GM23338 (cell line): ENCODE data around the gene C13orf46. TPM values are rescaled to one million over a fixed set of nuclear protein-coding genes. Genes with fewer than 3 reads are reported as not detected.

Source experiments
- ATAC-seq: fragments of 200-7000 bp; cut with Tn5 transposase; 3 replicates; pipeline ENCODE4 v1.9.1; 2020
- DNase-seq: peaks from one replicate; pipeline ENCODE4 v3.0.0-alpha.2; 2015; ENCODE audit warnings: low spot score
- H2AFZ ChIP-seq: fragments of 200-600 bp; sonication (generic); 2 replicates; pipeline ENCODE4 v1.8.0; 2016; ENCODE audit warnings: antibody characterized with exemption, mild to moderate bottlenecking, moderate library complexity
- H3F3A ChIP-seq: fragments of 200-600 bp; sonication (generic); replicated peaks from 2 replicates; pipeline ENCODE4 v1.8.0; 2017; ENCODE audit warnings: antibody characterized with exemption, mixed run types, low read depth
- H3K27ac ChIP-seq: fragments of 200-600 bp; sonication (generic); 2 replicates; pipeline ENCODE4 v1.6.1; 2016; ENCODE audit warnings: low read depth
- H3K27me3 ChIP-seq: fragments of 200-600 bp; sonication (generic); 2 replicates; pipeline ENCODE4 v1.8.0; 2016; ENCODE audit warnings: mild to moderate bottlenecking, mixed run types, moderate library complexity; ENCODE audit not compliant: insufficient read depth
- H3K36me3 ChIP-seq: fragments of 200-600 bp; sonication (generic); 2 replicates; pipeline ENCODE4 v1.8.0; 2016; ENCODE audit warnings: mild to moderate bottlenecking; ENCODE audit not compliant: insufficient read depth
- H3K4me1 ChIP-seq: fragments of 200-600 bp; sonication (generic); 2 replicates; pipeline ENCODE4 v1.8.0; 2016; ENCODE audit warnings: mild to moderate bottlenecking, moderate library complexity; ENCODE audit not compliant: insufficient read depth
- H3K4me2 ChIP-seq: fragments of 200-600 bp; sonication (generic); 2 replicates; pipeline ENCODE4 v1.7.1; 2017; ENCODE audit warnings: mixed run types
- H3K4me3 ChIP-seq: fragments of 200-600 bp; sonication (generic); 2 replicates; pipeline ENCODE4 v1.6.1; 2016; ENCODE audit warnings: mixed run types
- H3K79me2 ChIP-seq: fragments of 200-600 bp; sonication (generic); replicated peaks from 2 replicates; pipeline ENCODE4 v1.8.0; 2017; ENCODE audit warnings: mild to moderate bottlenecking; ENCODE audit not compliant: insufficient read depth
- H3K9me2 ChIP-seq: fragments of 200-600 bp; sonication (generic); 2 replicates; pipeline ENCODE4 v1.8.0; 2017; ENCODE audit not compliant: insufficient read depth
- H4K20me1 ChIP-seq: fragments of 200-600 bp; sonication (generic); replicated peaks from 2 replicates; pipeline ENCODE4 v1.8.0; 2017; ENCODE audit warnings: mild to moderate bottlenecking; ENCODE audit not compliant: insufficient read depth
- H3K27ac Mint-ChIP-seq: 2 replicates; pipeline ENCODE4 v1.8.0; 2020; ENCODE audit warnings: inconsistent platforms, mild to moderate bottlenecking, moderate library complexity, mixed read lengths
- H3K27me3 Mint-ChIP-seq: 3 replicates; pipeline ENCODE4 v1.8.0; 2022; ENCODE audit warnings: low read depth, mild to moderate bottlenecking, moderate library complexity, mixed read lengths, inconsistent platforms; ENCODE audit not compliant: insufficient read depth, poor library complexity
- H3K36me3 Mint-ChIP-seq: 3 replicates; pipeline ENCODE4 v1.8.0; 2021; ENCODE audit warnings: low read depth, mild to moderate bottlenecking, inconsistent platforms, moderate library complexity, mixed read lengths
- H3K4me1 Mint-ChIP-seq: 3 replicates; pipeline ENCODE4 v1.8.0; 2020; ENCODE audit warnings: mild to moderate bottlenecking, inconsistent platforms, mixed read lengths
- H3K4me3 Mint-ChIP-seq: 3 replicates; pipeline ENCODE4 v1.8.0; 2021; ENCODE audit warnings: moderate library complexity, mild to moderate bottlenecking, inconsistent platforms, mixed read lengths
- H3K9me3 Mint-ChIP-seq: 3 replicates; pipeline ENCODE4 v1.8.0; 2020; ENCODE audit warnings: moderate library complexity, mild to moderate bottlenecking, inconsistent platforms, mixed read lengths
- CREB1 ChIP-seq: fragments of 250-450 bp; sonication (Bioruptor Pico); IDR thresholded peaks from 2 replicates; pipeline ENCODE4 v1.5.0; 2020; ENCODE audit warnings: low read depth, mild to moderate bottlenecking, moderate library complexity
- ETS1 ChIP-seq: IDR thresholded peaks from 2 replicates; pipeline ENCODE4 v1.6.1; 2016; ENCODE audit warnings: antibody characterized with exemption
- EZH2 ChIP-seq: fragments of 200-600 bp; sonication (generic); IDR thresholded peaks from one replicate; pipeline ENCODE4 v1.8.0; 2017; ENCODE audit warnings: antibody characterized with exemption, mild to moderate bottlenecking, low read depth; ENCODE audit not compliant: unreplicated experiment
- JUNB ChIP-seq: IDR thresholded peaks from one replicate; pipeline ENCODE4 v1.6.1; 2016; ENCODE audit warnings: antibody characterized with exemption; ENCODE audit not compliant: unreplicated experiment
- NANOG ChIP-seq: IDR thresholded peaks from 2 replicates; pipeline ENCODE4 v1.6.1; 2016; ENCODE audit warnings: antibody characterized with exemption, borderline replicate concordance
- STAT1 ChIP-seq: IDR thresholded peaks from one replicate; pipeline ENCODE4 v1.6.1; 2016; ENCODE audit warnings: antibody characterized with exemption; ENCODE audit not compliant: unreplicated experiment
- ZNF331 ChIP-seq: fragments of 250-450 bp; sonication (Bioruptor Pico); IDR thresholded peaks from 2 replicates; pipeline ENCODE4 v1.5.0; 2020; ENCODE audit warnings: low read depth, mild to moderate bottlenecking, moderate library complexity
- ZNF462 ChIP-seq: fragments of 250-450 bp; sonication (Bioruptor Pico); IDR thresholded peaks from 2 replicates; pipeline ENCODE4 v1.5.0; 2020; ENCODE audit warnings: mild to moderate bottlenecking, moderate library complexity
- polyA plus RNA-seq: library from polyadenylated mRNA; unstranded; fragments of >200 nt; fragmentation: Nextera tagmentation; extraction: Ambion mirVana; gene quantifications from 2 replicates; pipeline ENCODE4 v1.2.1, GENCODE V29; 2016
- total RNA-seq: library from RNA; depleted of rRNA; stranded (reverse); fragments of >200 nt; shearing (Covaris generic); gene quantifications from 2 replicates; pipeline ENCODE4 v1.2.3, GENCODE V29; 2014
- TF ChIP-seq, protein P1 (sequence below): IDR thresholded peaks from one replicate; pipeline ENCODE4 v1.6.1; 2018; ENCODE audit warnings: antibody characterized with exemption; ENCODE audit not compliant: unreplicated experiment

C13orf46 gene
- total and polyA plus RNA-seq, 2 experiments from 2014 or later: 0.44 to 1.5 TPM

GRCh38 chr13:114001331-114002008 is 27.6 kb upstream of the C13orf46 start:
- TF ChIP-seq CREB1 (CRISPR knock-in tag): no peak
- TF ChIP-seq ZNF331: no peak
- no peak for TF ChIP-seq JUNB
- TF ChIP-seq NANOG: no peak
- no peak for TF ChIP-seq EZH2
- TF ChIP-seq, protein P1, sequence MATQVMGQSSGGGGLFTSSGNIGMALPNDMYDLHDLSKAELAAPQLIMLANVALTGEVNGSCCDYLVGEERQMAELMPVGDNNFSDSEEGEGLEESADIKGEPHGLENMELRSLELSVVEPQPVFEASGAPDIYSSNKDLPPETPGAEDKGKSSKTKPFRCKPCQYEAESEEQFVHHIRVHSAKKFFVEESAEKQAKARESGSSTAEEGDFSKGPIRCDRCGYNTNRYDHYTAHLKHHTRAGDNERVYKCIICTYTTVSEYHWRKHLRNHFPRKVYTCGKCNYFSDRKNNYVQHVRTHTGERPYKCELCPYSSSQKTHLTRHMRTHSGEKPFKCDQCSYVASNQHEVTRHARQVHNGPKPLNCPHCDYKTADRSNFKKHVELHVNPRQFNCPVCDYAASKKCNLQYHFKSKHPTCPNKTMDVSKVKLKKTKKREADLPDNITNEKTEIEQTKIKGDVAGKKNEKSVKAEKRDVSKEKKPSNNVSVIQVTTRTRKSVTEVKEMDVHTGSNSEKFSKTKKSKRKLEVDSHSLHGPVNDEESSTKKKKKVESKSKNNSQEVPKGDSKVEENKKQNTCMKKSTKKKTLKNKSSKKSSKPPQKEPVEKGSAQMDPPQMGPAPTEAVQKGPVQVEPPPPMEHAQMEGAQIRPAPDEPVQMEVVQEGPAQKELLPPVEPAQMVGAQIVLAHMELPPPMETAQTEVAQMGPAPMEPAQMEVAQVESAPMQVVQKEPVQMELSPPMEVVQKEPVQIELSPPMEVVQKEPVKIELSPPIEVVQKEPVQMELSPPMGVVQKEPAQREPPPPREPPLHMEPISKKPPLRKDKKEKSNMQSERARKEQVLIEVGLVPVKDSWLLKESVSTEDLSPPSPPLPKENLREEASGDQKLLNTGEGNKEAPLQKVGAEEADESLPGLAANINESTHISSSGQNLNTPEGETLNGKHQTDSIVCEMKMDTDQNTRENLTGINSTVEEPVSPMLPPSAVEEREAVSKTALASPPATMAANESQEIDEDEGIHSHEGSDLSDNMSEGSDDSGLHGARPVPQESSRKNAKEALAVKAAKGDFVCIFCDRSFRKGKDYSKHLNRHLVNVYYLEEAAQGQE: no peak
- no peak for TF ChIP-seq STAT1
- Mint-ChIP-seq H3K36me3 (no peaks in the 10 kb centered on the region; the same call in 2 of the 3 replicates), H3K27ac (no peak overlapping the region), H3K4me3 (no peak overlapping the region), H3K27me3 (peaks cover 2% of the 10 kb centered on the region), H3K4me1 (no peaks in the 10 kb centered on the region), H3K9me3 (no peaks in the 10 kb centered on the region)
- Histone ChIP-seq H3K79me2 (no peaks in the 10 kb centered on the region), H3K9me2 (no peaks in the 10 kb centered on the region), H3K4me3 (no peak overlapping the region), H2AFZ (no peak overlapping the region), H3K4me2 (no peak overlapping the region), H3F3A (no peaks in the 10 kb centered on the region), H3K27me3 (no peaks in the 10 kb centered on the region), H3K36me3 (no peaks in the 10 kb centered on the region), H4K20me1 (no peaks in the 10 kb centered on the region), H3K27ac (no peak overlapping the region), H3K4me1 (no peaks in the 10 kb centered on the region)
- no peak for ATAC-seq
- DNase-seq: no peak

- Mint-ChIP-seq H3K4me3 (no peak overlapping the region), H3K27me3 (peaks cover 2% of the 10 kb centered on the region), H3K27ac (no peak overlapping the region), H3K9me3 (no peaks in the 10 kb centered on the region), H3K4me1 (no peaks in the 10 kb centered on the region), H3K36me3 (no peaks in the 10 kb centered on the region; the same call in 2 of the 3 replicates)
- Histone ChIP-seq H3F3A (no peaks in the 10 kb centered on the region), H3K4me3 (no peak overlapping the region), H3K9me2 (no peaks in the 10 kb centered on the region), H3K36me3 (no peaks in the 10 kb centered on the region), H3K79me2 (no peaks in the 10 kb centered on the region), H3K4me2 (no peak overlapping the region), H2AFZ (no peak overlapping the region), H3K27ac (no peak overlapping the region), H3K27me3 (no peaks in the 10 kb centered on the region), H3K4me1 (no peaks in the 10 kb centered on the region), H4K20me1 (no peaks in the 10 kb centered on the region)
- no peak for DNase-seq
- TF ChIP-seq ETS1: no peak
- no peak for TF ChIP-seq ZNF462 (CRISPR knock-in tag)
- no peak for ATAC-seq
Observed at GRCh38 chr13:114000151-114001040, 26.5 kb upstream of the C13orf46 start.
